Chondrocyte (in vitro differentiated cells): ENCODE data around the gene FBXO33. TPM values are rescaled to one million over a fixed set of nuclear protein-coding genes. Genes with fewer than 3 reads are reported as not detected.
"Not testable (repeated sequence)": the region's sequence is repeated elsewhere in the genome, so short reads cannot be mapped to it uniquely, and the experiment has no call there.

Experiments used
- DNase-seq: peaks from one replicate; pipeline ENCODE4 v3.0.0; 2021; ENCODE audit warnings: mixed read lengths, low spot score
- H3K27ac Mint-ChIP-seq: one replicate; pipeline ENCODE4 v1.8.0; 2021; ENCODE audit warnings: mild to moderate bottlenecking, moderate library complexity, mixed read lengths; ENCODE audit not compliant: unreplicated experiment
- H3K27me3 Mint-ChIP-seq: 2 replicates; pipeline ENCODE4 v1.8.0; 2021; ENCODE audit warnings: low read depth, mixed read lengths
- H3K36me3 Mint-ChIP-seq: 2 replicates; pipeline ENCODE4 v1.8.0; 2021; ENCODE audit warnings: low read depth, mixed read lengths
- H3K4me1 Mint-ChIP-seq: 2 replicates; pipeline ENCODE4 v1.8.0; 2021; ENCODE audit warnings: low read depth, mild to moderate bottlenecking, mixed read lengths
- H3K4me3 Mint-ChIP-seq: one replicate; pipeline ENCODE4 v1.8.0; 2021; ENCODE audit warnings: mild to moderate bottlenecking, moderate library complexity, mixed read lengths; ENCODE audit not compliant: unreplicated experiment
- H3K9me3 Mint-ChIP-seq: 2 replicates; pipeline ENCODE4 v1.8.0; 2021; ENCODE audit warnings: low read depth, mixed read lengths
- CTCF ChIP-seq: fragments of 200-600 bp; sonication (generic); IDR thresholded peaks from 2 replicates; pipeline ENCODE4 v1.5.0; 2021; ENCODE audit warnings: antibody characterized with exemption, mild to moderate bottlenecking, moderate library complexity
- total RNA-seq: library from RNA; stranded (reverse); gene quantifications from 3 replicates; pipeline ENCODE4 v1.2.1, GENCODE V29; 2021

Gene FBXO33
- total RNA-seq, 1 donor from 2014 or later: 9.2 TPM

- Mint-ChIP-seq H3K4me1 (peaks cover 5% of the 10 kb centered on the region), H3K36me3 (peaks cover 21% of the 10 kb centered on the region), H3K9me3 (peaks cover 11% of the 10 kb centered on the region), H3K27me3 (no peaks in the 10 kb centered on the region), H3K4me3 (no peak overlapping the region), H3K27ac (no peak overlapping the region)
- TF ChIP-seq CTCF: no peak
- DNase-seq: no peak
Measured at GRCh38 chr14:39360316-39360715, 71.9 kb downstream of the FBXO33 start.

GRCh38 chr14:39359069-39359468, 73.2 kb downstream of the FBXO33 start:
- H3K4me3 Mint-ChIP-seq, H3K9me3 Mint-ChIP-seq, H3K27me3 Mint-ChIP-seq, H3K27ac Mint-ChIP-seq, DNase-seq, H3K4me1 Mint-ChIP-seq: not testable (repeated sequence)
- H3K36me3 Mint-ChIP-seq: peaks cover 19% of the 10 kb centered on the region

DNA sequence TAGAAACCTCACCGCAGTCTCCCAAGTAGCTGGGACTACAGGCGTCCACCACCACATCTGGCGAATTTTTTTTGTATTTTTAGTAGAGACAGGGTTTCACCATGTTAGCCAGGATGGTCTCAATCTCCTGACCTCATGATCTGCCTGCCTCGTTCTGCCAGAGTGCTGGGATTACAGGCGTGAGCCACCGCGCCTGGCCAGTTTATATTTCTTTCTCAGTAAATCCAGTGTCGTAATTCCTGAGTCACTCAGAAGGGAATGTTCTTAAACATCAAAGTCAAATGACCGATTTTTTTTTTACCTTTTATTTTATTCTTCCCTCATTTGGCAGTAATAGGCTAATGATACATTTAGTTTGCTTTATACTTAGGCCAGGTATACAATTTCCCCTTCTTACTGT, 80.5 kb downstream of the FBXO33 start:
- DNase-seq: no peak
- Mint-ChIP-seq H3K9me3 (peaks cover 13% of the 10 kb centered on the region), H3K4me1 (no peaks in the 10 kb centered on the region), H3K27ac (no peak overlapping the region), H3K27me3 (no peaks in the 10 kb centered on the region), H3K36me3 (peaks cover 24% of the 10 kb centered on the region), H3K4me3 (no peak overlapping the region)
- TF ChIP-seq CTCF: no peak

DNA sequence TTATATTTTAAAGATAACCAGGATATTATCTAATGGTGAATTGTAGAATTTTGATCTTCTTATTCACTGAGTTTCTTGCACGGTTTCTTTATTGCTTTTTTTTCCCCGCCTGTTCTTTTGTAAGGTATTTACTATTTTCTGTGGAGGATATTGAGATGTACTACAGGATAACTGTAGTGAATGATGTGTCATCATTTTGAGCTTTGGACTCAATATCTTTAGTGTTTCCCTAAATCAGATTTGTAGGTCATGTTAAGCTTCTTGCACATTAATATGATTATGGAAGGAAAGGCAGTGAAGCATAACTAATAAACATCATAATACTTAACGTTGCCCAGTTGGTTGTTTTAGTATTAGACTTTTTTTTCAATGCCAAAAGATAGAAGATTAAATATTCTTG, 81.4 kb downstream of the FBXO33 start:
- H3K4me1 Mint-ChIP-seq: no peaks in the 10 kb centered on the region
- no peak overlapping the region for H3K4me3 Mint-ChIP-seq
- no peak for DNase-seq
- H3K27me3 Mint-ChIP-seq: no peaks in the 10 kb centered on the region
- no peak for TF ChIP-seq CTCF
- peaks cover 28% of the 10 kb centered on the region for H3K36me3 Mint-ChIP-seq
- H3K9me3 Mint-ChIP-seq: peaks cover 13% of the 10 kb centered on the region
- H3K27ac Mint-ChIP-seq: no peak overlapping the region

Other genes with a start within 250 kb of the FBXO33 start
- gene MIA2, start 198.5 kb downstream of the FBXO33 start, total RNA-seq: 23.0 to 27.3 TPM (median 26.6 TPM) in 3 replicates